ENCODE data around the gene MEN1.

GRCh38 chr11:64845129-64845775 lies 34.9 kb upstream of the MEN1 start:
- TF ChIP-seq CTCF (IDR thresholded peaks at IDR 0.05; ENCODE audit: low read length) (no peak), EZH2 (IDR thresholded peaks at IDR 0.05; ENCODE audit: borderline replicate concordance, low read length) (no peak)

Data from OCI-LY1 (cell line).